Measurements from ENCODE around the gene CHST7. TPM values are rescaled to one million over a fixed set of nuclear protein-coding genes. Genes with fewer than 3 reads are reported as not detected.
A peak's percentile ranks its signal among the peaks of the same experiment; 100 is the strongest.

The CHST7 gene
- total RNA-seq, 1 experiment from 2014 or later, result 7.7 TPM

DNA sequence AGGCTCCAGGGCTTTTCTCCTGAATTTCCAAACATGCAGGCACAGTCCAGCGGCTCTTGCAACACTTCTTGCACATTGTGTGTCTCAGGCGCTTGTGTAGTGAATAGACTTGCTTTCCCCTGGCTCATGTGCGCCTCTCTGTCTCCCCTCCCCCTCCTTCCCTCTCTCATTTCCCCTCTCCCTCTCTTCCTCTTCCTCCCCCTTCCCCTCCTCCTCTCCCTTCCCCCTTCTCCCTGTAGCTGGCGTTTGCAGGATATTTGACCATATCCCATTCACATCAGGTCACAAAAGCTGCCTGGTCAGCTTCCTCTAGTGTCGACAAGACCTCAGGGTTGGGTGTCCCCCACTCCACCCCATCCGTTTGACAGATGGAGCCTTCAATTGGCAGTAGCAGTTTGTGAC lies 2.4 kb downstream of the CHST7 start:
- H3K27ac ChIP-seq (ENCODE audit: low read depth, low read length), result no peak overlapping the region
- H3K4me3 ChIP-seq (replicated peaks in 1 of 2; ENCODE audit: low read depth in 1 of 2, low read length in 2 of 2), result no peak overlapping the region
- no peak overlapping the region for H2AFZ ChIP-seq (ENCODE audit: low read depth, low read length, poor library complexity, severe bottlenecking)
- no TSS peak for BruUV-seq (replicated peaks)
- H3K4me2 ChIP-seq (ENCODE audit: low read length), result peak overlapping the region; percentile 19; the same call in 1 of the 2 replicates
- H3K9me2 ChIP-seq (ENCODE audit: insufficient read depth), result no peaks in the 10 kb centered on the region
- no peaks in the 10 kb centered on the region for H3K9me3 ChIP-seq (ENCODE audit: control insufficient read depth in 1 of 2, insufficient read depth in 1 of 2, low read depth in 1 of 2, low read length in 2 of 2)
- intact Hi-C loops (cut with micrococcal nuclease), result loop anchor here (2.0 kb wide), 1 partner anchor 63 kb away; no protein-coding TSS in a partner anchor
- ChIA-PET CTCF (no interaction called here), RAD21 (ENCODE audit: low non-redundant PET in 1 of 2, low total read pairs in 2 of 2, uncharacterized antibody in 2 of 2, unreplicated experiment in 2 of 2) (no interaction called here), POLR2A (interaction anchor here (0.8 kb wide), 1 partner anchor 801 kb away, joined by 3 read pairs; no protein-coding TSS in a partner anchor)
- ATAC-seq (no peak), DNase-seq (ENCODE audit: low read depth, low spot score) (no peak)
- H3K9ac ChIP-seq (ENCODE audit: low read length), result no peak overlapping the region
- H3K36me3 ChIP-seq (ENCODE audit: control insufficient read depth in 1 of 2, insufficient read depth in 2 of 2, low read length in 2 of 2), result no peaks in the 10 kb centered on the region
- H3K4me1 ChIP-seq (ENCODE audit: control insufficient read depth in 1 of 2, insufficient read depth in 2 of 2, low read length in 2 of 2), result peaks cover 8 to 40% of the 10 kb centered on the region in 2 experiments
- H3K27me3 ChIP-seq (ENCODE audit: insufficient read depth, low read length), result no peaks in the 10 kb centered on the region
- H3K79me2 ChIP-seq (ENCODE audit: insufficient read depth, low read length), result peaks cover 13% of the 10 kb centered on the region
- no peak for TF ChIP-seq POLR2A (IDR thresholded peaks at IDR 0.05; ENCODE audit: borderline replicate concordance, extremely low read depth, insufficient read depth, insufficient read length)
- TF ChIP-seq, protein P1, sequence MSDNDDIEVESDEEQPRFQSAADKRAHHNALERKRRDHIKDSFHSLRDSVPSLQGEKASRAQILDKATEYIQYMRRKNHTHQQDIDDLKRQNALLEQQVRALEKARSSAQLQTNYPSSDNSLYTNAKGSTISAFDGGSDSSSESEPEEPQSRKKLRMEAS (IDR thresholded peaks at IDR 0.05), result no peak
- no peaks in the 10 kb centered on the region for H4K20me1 ChIP-seq (ENCODE audit: insufficient read depth)

DNA sequence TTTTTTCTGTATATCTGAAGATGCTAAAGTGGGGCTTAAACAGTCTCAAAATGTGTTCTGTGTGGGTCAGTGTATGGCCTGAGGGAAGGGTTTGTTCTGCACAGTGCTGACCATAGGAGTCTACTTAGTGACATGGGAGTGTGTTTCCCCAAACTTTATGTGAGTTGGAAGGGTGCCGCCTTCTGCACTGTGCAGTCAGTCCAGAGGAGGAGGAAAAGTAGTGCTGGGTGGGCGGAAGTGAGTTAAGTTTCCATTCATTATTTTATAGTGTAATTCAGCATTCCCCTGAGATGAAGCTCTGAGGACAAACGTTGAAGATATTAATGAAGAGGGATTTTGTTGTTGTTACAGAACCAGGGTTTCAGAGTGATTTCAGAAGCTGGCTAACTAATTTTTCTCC lies 2.9 kb downstream of the CHST7 start:
- DNase-seq (ENCODE audit: low read depth, low spot score) (no peak), ATAC-seq (no peak)
- no peak overlapping the region for H3K9ac ChIP-seq (ENCODE audit: low read length)
- H3K4me1 ChIP-seq (ENCODE audit: control insufficient read depth in 1 of 2, insufficient read depth in 2 of 2, low read length in 2 of 2), result peaks cover 9 to 40% of the 10 kb centered on the region in 2 experiments
- H2AFZ ChIP-seq (ENCODE audit: low read depth, low read length, poor library complexity, severe bottlenecking), result no peak overlapping the region
- no peaks in the 10 kb centered on the region for H3K27me3 ChIP-seq (ENCODE audit: insufficient read depth, low read length)
- BruUV-seq (replicated peaks), result no TSS peak
- H3K9me2 ChIP-seq (ENCODE audit: insufficient read depth), result no peaks in the 10 kb centered on the region
- intact Hi-C loops (cut with micrococcal nuclease), result no loop called here
- H3K36me3 ChIP-seq (ENCODE audit: control insufficient read depth in 1 of 2, insufficient read depth in 2 of 2, low read length in 2 of 2), result no peaks in the 10 kb centered on the region
- no peaks in the 10 kb centered on the region for H4K20me1 ChIP-seq (ENCODE audit: insufficient read depth)
- CTCF ChIA-PET, result no interaction called here
- no peak overlapping the region for H3K27ac ChIP-seq (ENCODE audit: low read depth, low read length)
- RAD21 ChIA-PET (ENCODE audit: low non-redundant PET in 1 of 2, low total read pairs in 2 of 2, uncharacterized antibody in 2 of 2, unreplicated experiment in 2 of 2), result no interaction called here
- H3K9me3 ChIP-seq (ENCODE audit: control insufficient read depth in 1 of 2, insufficient read depth in 1 of 2, low read depth in 1 of 2, low read length in 2 of 2), result no peaks in the 10 kb centered on the region
- H3K4me3 ChIP-seq (replicated peaks in 1 of 2; ENCODE audit: low read depth in 1 of 2, low read length in 2 of 2), result no peak overlapping the region
- POLR2A ChIA-PET, result interaction anchor here (0.8 kb wide), 1 partner anchor 801 kb away, joined by 3 read pairs; no protein-coding TSS in a partner anchor
- 0 out of 2 replicates have a peak overlapping the region, but pooled peaks have one; percentile 19 for H3K4me2 ChIP-seq (ENCODE audit: low read length)
- H3K79me2 ChIP-seq (ENCODE audit: insufficient read depth, low read length), result peaks cover 13% of the 10 kb centered on the region
- TF ChIP-seq, protein P2, sequence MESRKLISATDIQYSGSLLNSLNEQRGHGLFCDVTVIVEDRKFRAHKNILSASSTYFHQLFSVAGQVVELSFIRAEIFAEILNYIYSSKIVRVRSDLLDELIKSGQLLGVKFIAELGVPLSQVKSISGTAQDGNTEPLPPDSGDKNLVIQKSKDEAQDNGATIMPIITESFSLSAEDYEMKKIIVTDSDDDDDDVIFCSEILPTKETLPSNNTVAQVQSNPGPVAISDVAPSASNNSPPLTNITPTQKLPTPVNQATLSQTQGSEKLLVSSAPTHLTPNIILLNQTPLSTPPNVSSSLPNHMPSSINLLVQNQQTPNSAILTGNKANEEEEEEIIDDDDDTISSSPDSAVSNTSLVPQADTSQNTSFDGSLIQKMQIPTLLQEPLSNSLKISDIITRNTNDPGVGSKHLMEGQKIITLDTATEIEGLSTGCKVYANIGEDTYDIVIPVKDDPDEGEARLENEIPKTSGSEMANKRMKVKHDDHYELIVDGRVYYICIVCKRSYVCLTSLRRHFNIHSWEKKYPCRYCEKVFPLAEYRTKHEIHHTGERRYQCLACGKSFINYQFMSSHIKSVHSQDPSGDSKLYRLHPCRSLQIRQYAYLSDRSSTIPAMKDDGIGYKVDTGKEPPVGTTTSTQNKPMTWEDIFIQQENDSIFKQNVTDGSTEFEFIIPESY (IDR thresholded peaks at IDR 0.05; ENCODE audit: extremely low read depth, insufficient replicate concordance, low read length), result no peak
- TF ChIP-seq, protein P1 (IDR thresholded peaks at IDR 0.05), result no peak
- TF ChIP-seq EZH2 (IDR thresholded peaks at IDR 0.05) (no peak), FOSL1 (IDR thresholded peaks at IDR 0.05; ENCODE audit: low read depth) (no peak), CTCF (IDR thresholded peaks at IDR 0.05 in 2 of 3, conservative IDR thresholded peaks at IDR 0.05 in 1 of 3; ENCODE audit: borderline replicate concordance in 1 of 3, insufficient read depth in 1 of 3, low read depth in 2 of 3, low read length in 2 of 3) (no peak), TCF7L2 (IDR thresholded peaks at IDR 0.05; ENCODE audit: borderline replicate concordance, extremely low read depth, insufficient read depth, insufficient read length) (no peak), REST (IDR thresholded peaks at IDR 0.05; ENCODE audit: low read depth) (no peak), ZFX (IDR thresholded peaks at IDR 0.05) (no peak), JUND (IDR thresholded peaks at IDR 0.05) (no peak), SIN3A (IDR thresholded peaks at IDR 0.05; ENCODE audit: low read depth) (no peak)

Data from HCT116 (cell line).